ENCODE data around the gene SEC23A. TPM values are rescaled to one million over a fixed set of nuclear protein-coding genes. Genes with fewer than 3 reads are reported as not detected.
"Not testable (repeated sequence)": the region's sequence is repeated elsewhere in the genome, so short reads cannot be mapped to it uniquely, and the experiment has no call there.

The SEC23A gene
- total RNA-seq, 1 experiment from 2014 or later = 42.0 TPM

GRCh38 chr14:39015964-39016577 is 87.0 kb downstream of the SEC23A start:
- no peaks in the 10 kb centered on the region for H3K4me1 ChIP-seq (replicated peaks; ENCODE audit: insufficient read depth)
- no peaks in the 10 kb centered on the region for H3K27me3 ChIP-seq (ENCODE audit: insufficient read depth, low read depth)
- no peak overlapping the region for H2AFZ ChIP-seq
- H3K27ac ChIP-seq = no peak overlapping the region
- no TSS peak for BruUV-seq (replicated peaks)
- H3F3A ChIP-seq (ENCODE audit: insufficient read depth, low read depth) = no peaks in the 10 kb centered on the region
- ChIA-PET CTCF (interaction anchor here (0.6 kb wide), 1 partner anchor 8 kb away, joined by 3 read pairs; no protein-coding TSS in a partner anchor), POLR2A (ENCODE audit: unreplicated experiment) (no interaction called here)
- no peak overlapping the region for H3K4me2 ChIP-seq
- intact Hi-C loops (cut with micrococcal nuclease; ENCODE audit: unreplicated experiment) = loop anchor here (1.0 to 10.0 kb wide), 4 partner anchors 149 to 1781 kb away; no protein-coding TSS in a partner anchor
- no peak for DNase-seq
- no peaks in the 10 kb centered on the region for H3K9me3 ChIP-seq (ENCODE audit: insufficient read depth, low read depth)
- H3K9me2 ChIP-seq (ENCODE audit: insufficient read depth) = no peaks in the 10 kb centered on the region
- TF ChIP-seq EZH2 (IDR thresholded peaks at IDR 0.05; ENCODE audit: low read depth) (no peak), CTCF (conservative IDR thresholded peaks at IDR 0.05) (no peak)
- H3K79me2 ChIP-seq (ENCODE audit: low read depth) = no peaks in the 10 kb centered on the region
- H3K4me3 ChIP-seq = no peak overlapping the region
- H4K20me1 ChIP-seq (ENCODE audit: insufficient read depth) = no peaks in the 10 kb centered on the region
- H3K36me3 ChIP-seq (ENCODE audit: low read depth) = no peaks in the 10 kb centered on the region

- TF ChIP-seq EZH2 (IDR thresholded peaks at IDR 0.05; ENCODE audit: low read depth) (no peak), CTCF (conservative IDR thresholded peaks at IDR 0.05) (peak; percentile 76)
- Histone ChIP-seq H3K36me3 (ENCODE audit: low read depth) (no peaks in the 10 kb centered on the region), H2AFZ (no peak overlapping the region), H3K4me2 (no peak overlapping the region), H3K79me2 (ENCODE audit: low read depth) (no peaks in the 10 kb centered on the region), H3K4me3 (no peak overlapping the region), H3K27ac (no peak overlapping the region), H3K9me2 (ENCODE audit: insufficient read depth) (no peaks in the 10 kb centered on the region), H4K20me1 (ENCODE audit: insufficient read depth) (no peaks in the 10 kb centered on the region), H3F3A (ENCODE audit: insufficient read depth, low read depth) (no peaks in the 10 kb centered on the region), H3K9me3 (ENCODE audit: insufficient read depth, low read depth) (no peaks in the 10 kb centered on the region), H3K4me1 (replicated peaks; ENCODE audit: insufficient read depth) (no peaks in the 10 kb centered on the region), H3K27me3 (ENCODE audit: insufficient read depth, low read depth) (no peaks in the 10 kb centered on the region)
- peak in 1 of 2 experiments; percentile 36 for DNase-seq
- no TSS peak for BruUV-seq (replicated peaks)
- ChIA-PET POLR2A (ENCODE audit: unreplicated experiment) (no interaction called here), CTCF (interaction anchor here (0.6 kb wide), 1 partner anchor 8 kb away, joined by 3 read pairs; no protein-coding TSS in a partner anchor)
- intact Hi-C loops (cut with micrococcal nuclease; ENCODE audit: unreplicated experiment) = loop anchor here (1.0 to 10.0 kb wide), 4 partner anchors 148 to 1781 kb away; no protein-coding TSS in a partner anchor
Measured at GRCh38 chr14:39015360-39015961, 87.6 kb downstream of the SEC23A start.

GRCh38 chr14:39014460-39014859 is 88.6 kb downstream of the SEC23A start:
- ChIA-PET POLR2A (ENCODE audit: unreplicated experiment) (no interaction called here), CTCF (no interaction called here)
- no peak overlapping the region for H3K4me3 ChIP-seq
- H2AFZ ChIP-seq = no peak overlapping the region
- H3F3A ChIP-seq (ENCODE audit: insufficient read depth, low read depth) = no peaks in the 10 kb centered on the region
- intact Hi-C loops (cut with micrococcal nuclease; ENCODE audit: unreplicated experiment) = loop anchor here (2.0 to 10.0 kb wide), 2 partner anchors 292 to 1780 kb away; no protein-coding TSS in a partner anchor
- BruUV-seq (replicated peaks) = no TSS peak
- no peak overlapping the region for H3K4me2 ChIP-seq
- no peaks in the 10 kb centered on the region for H3K9me2 ChIP-seq (ENCODE audit: insufficient read depth)
- no peak overlapping the region for H3K27ac ChIP-seq
- no peaks in the 10 kb centered on the region for H3K79me2 ChIP-seq (ENCODE audit: low read depth)
- no peaks in the 10 kb centered on the region for H3K36me3 ChIP-seq (ENCODE audit: low read depth)
- TF ChIP-seq EZH2 (IDR thresholded peaks at IDR 0.05; ENCODE audit: low read depth) (no peak), CTCF (conservative IDR thresholded peaks at IDR 0.05) (no peak)
- DNase-seq = no peak
- no peaks in the 10 kb centered on the region for H3K9me3 ChIP-seq (ENCODE audit: insufficient read depth, low read depth)
- no peaks in the 10 kb centered on the region for H3K4me1 ChIP-seq (replicated peaks; ENCODE audit: insufficient read depth)
- no peaks in the 10 kb centered on the region for H3K27me3 ChIP-seq (ENCODE audit: insufficient read depth, low read depth)
- H4K20me1 ChIP-seq (ENCODE audit: insufficient read depth) = no peaks in the 10 kb centered on the region

GRCh38 chr14:39008965-39009364 is 94.1 kb downstream of the SEC23A start:
- H2AFZ ChIP-seq; H3F3A ChIP-seq (ENCODE audit: insufficient read depth, low read depth); H3K4me2 ChIP-seq; H3K9me2 ChIP-seq (ENCODE audit: insufficient read depth); H3K36me3 ChIP-seq (ENCODE audit: low read depth); H4K20me1 ChIP-seq (ENCODE audit: insufficient read depth); H3K4me1 ChIP-seq (replicated peaks; ENCODE audit: insufficient read depth); BruUV-seq (replicated peaks); DNase-seq; H3K4me3 ChIP-seq; POLR2A ChIA-PET (ENCODE audit: unreplicated experiment); H3K79me2 ChIP-seq (ENCODE audit: low read depth); H3K9me3 ChIP-seq (ENCODE audit: insufficient read depth, low read depth); H3K27ac ChIP-seq; CTCF ChIA-PET; intact Hi-C loops (cut with micrococcal nuclease; ENCODE audit: unreplicated experiment); H3K27me3 ChIP-seq (ENCODE audit: insufficient read depth, low read depth): not testable (repeated sequence)

Measured in PC-9 (cell line).